Heart right ventricle (tissue), 16 donors: ENCODE measurements around the gene ERCC2. TPM values are rescaled to one million over a fixed set of nuclear protein-coding genes. Genes with fewer than 3 reads are reported as not detected.
A peak's percentile ranks its signal among the peaks of the same experiment; 100 is the strongest.

Experiments used
- ATAC-seq, 8 donors: fragments of 200-7000 bp; cut with Tn5 transposase; one replicate each; pipeline ENCODE4 v1.9.1; 2020; ENCODE audit warnings: mild to moderate bottlenecking in 8 of 8, moderate library complexity in 8 of 8, moderate number of reproducible peaks in 1 of 8
- DNase-seq, 2 donors: peaks; one replicate each; pipeline ENCODE4 v3.0.0-alpha.2; 2020
- H3K27ac ChIP-seq, 10 donors: fragments of 200-600 bp; sonication (generic) in 2 of 10; one replicate each; pipeline versions ENCODE4 v1.5.0 to v1.8.0; 2020 to 2022; ENCODE audit warnings: mild to moderate bottlenecking in 3 of 10
- H3K27me3 ChIP-seq, 7 donors: fragments of 200-600 bp; one replicate each; pipeline ENCODE4 v1.8.0; 2021 to 2022; ENCODE audit warnings: mild to moderate bottlenecking in 2 of 7
- H3K36me3 ChIP-seq, 9 donors: fragments of 200-600 bp; sonication (generic) in 1 of 9; one replicate each; pipeline versions ENCODE4 v1.5.0 to v1.8.0; 2020 to 2022; ENCODE audit warnings: mild to moderate bottlenecking in 2 of 9
- H3K4me1 ChIP-seq, 9 donors: fragments of 200-600 bp; sonication (generic) in 1 of 9; one replicate each; pipeline versions ENCODE4 v1.5.0 to v1.8.0; 2020 to 2022; ENCODE audit warnings: mild to moderate bottlenecking in 4 of 9
- H3K4me3 ChIP-seq, 10 donors: fragments of 200-600 bp; sonication (generic) in 2 of 10; one replicate each; pipeline versions ENCODE4 v1.5.0 to v1.8.0; 2020 to 2022; ENCODE audit warnings: mild to moderate bottlenecking in 7 of 10, moderate library complexity in 2 of 10
- H3K9me3 ChIP-seq, 11 donors: fragments of 200-600 bp in 10 of 11; sonication (generic) in 2 of 11; one replicate each; pipeline versions ENCODE4 v1.5.0 to v1.8.0; 2013 to 2022; ENCODE audit warnings: mild to moderate bottlenecking in 2 of 11, control low read depth in 1 of 11, moderate library complexity in 1 of 11
- CTCF ChIP-seq, 9 donors: fragments of 200-600 bp; sonication (generic) in 2 of 9; IDR thresholded peaks; one replicate each; pipeline versions ENCODE4 v1.5.0 to v1.8.0; 2021 to 2022; ENCODE audit warnings: antibody characterized with exemption in 9 of 9, mild to moderate bottlenecking in 5 of 9, moderate library complexity in 1 of 9
- WGBS, 2 donors: extraction: QIAGEN DNeasy Blood & Tissue Kit; methylation state at CpG; one replicate each; pipeline ENCODE4 v1.1.7; 2013; ENCODE audit warnings: inconsistent platforms in 1 of 2; 5-methylcytosine and 5-hydroxymethylcytosine counted together
- intact Hi-C, 10 donors: fragments of 100-400 bp; cut with DNase I; formaldehyde crosslinking; loops; one replicate each; pipeline versions ENCODE4 v1.11.1 to v1.14.2; 2022
- polyA plus RNA-seq, 2 donors: library from polyadenylated mRNA; stranded (reverse); fragments of 200-250 nt; gene quantifications; one replicate each; pipeline ENCODE4 v1.2.3, GENCODE V29; 2013
- total RNA-seq, 10 donors: library from RNA; stranded (reverse); fragmentation: NEBNext Ultra II Directional in 3 of 10; extraction: Animal tissue kit (Norgen Biotek cat#: 25700) in 3 of 10; gene quantifications; one replicate each; pipeline versions ENCODE4 v1.2.1 to v1.2.4, GENCODE V29; 2021 to 2023
- donor health status: Arrhythmogenic right ventricular cardiomyopathy.
- donor health status: ischemic (EF 13 %, LVEDD 7.1; RV severe dilation, severe dysfunction).
- donor health status: healthy with polysubstance abuse.
- donor health status: DM: no; HTN: yes; CAD: no.
- donor health status: DM: no; HTN: no; CAD: no.
- donor health status: ischemic (EF 25% LVEDD 6.9; RV normal size, moderate dysfunction).
- donor health status: ischemic (EF 25% LVEDD 5.7; RV mildly dilated, moderate dysfunction).
- donor health status: healthy.
- donor health status: DM: yes; HTN: yes; CAD: no.
- donor health status: Ischemic cardiomyopathy.
- donor health status: ischemic (EF 35%, LVEDD 5.7; RV mildly dilated, moderate dysfunction).
- donor health status: nonischemic (EF 11% LVEDD 7.7; RV severe dilation, severe dysfunction).
- donor health status: DM: yes; HTN: yes; CAD: no.
- donor health status: PGD.
- donor health status: ischemic (EF 29% LVEDD 5.4; RV normal size, mild dysfunction).
- donor health status: nonischemic (EF 23%, LVEDD 6.1; RV moderate dilation, normal function).

ERCC2 gene
- total and polyA plus RNA-seq, 12 donors, result 6.5 to 15.2 (median 13.7) TPM

GRCh38 chr19:45306518-45307027 is 63.8 kb downstream of the ERCC2 start:
- 71 to 74% methylated on average over 18 of the region's 18 CpGs for WGBS, 2 donors
- Histone ChIP-seq H3K9me3 (peaks cover 0 to 9% (median 0%) of the 10 kb centered on the region in 11 donors), H3K27me3 (no peaks in the 10 kb centered on the region), H3K36me3 (peaks cover 0 to 74% (median 6%) of the 10 kb centered on the region in 9 donors), H3K4me3 (no peak overlapping the region), H3K27ac (peak overlapping the region in 1 of 10 donors; percentile 7), H3K4me1 (peaks cover 0 to 32% (median 0%) of the 10 kb centered on the region in 9 donors)
- no peak for DNase-seq
- TF ChIP-seq CTCF (IDR thresholded peaks at IDR 0.05), result no peak
- peak in 1 of 8 donors; percentile 12 for ATAC-seq
- intact Hi-C loops, result no loop called here

- no peak overlapping the region for H3K4me3 ChIP-seq
- WGBS, 2 donors, result 52 to 56% methylated on average over 9 of the region's 9 CpGs
- peaks cover 0 to 9% (median 0%) of the 10 kb centered on the region in 11 donors for H3K9me3 ChIP-seq
- H3K4me1 ChIP-seq, result peaks cover 0 to 27% (median 0%) of the 10 kb centered on the region in 9 donors
- no peaks in the 10 kb centered on the region for H3K27me3 ChIP-seq
- H3K36me3 ChIP-seq, result peaks cover 0 to 70% (median 6%) of the 10 kb centered on the region in 9 donors
- TF ChIP-seq CTCF (IDR thresholded peaks at IDR 0.05), result no peak
- DNase-seq (no peak), ATAC-seq (no peak)
- intact Hi-C loops, result no loop called here
- peak overlapping the region in 1 of 10 donors; percentile 7 for H3K27ac ChIP-seq
These were observed 64.3 kb downstream of the ERCC2 start for GRCh38 chr19:45306040-45306439.

- no peak overlapping the region for H3K27ac ChIP-seq
- 17 to 26% methylated on average over 5 of the region's 5 CpGs for WGBS, 2 donors
- peaks cover 0 to 22% (median 0%) of the 10 kb centered on the region in 9 donors for H3K4me1 ChIP-seq
- no peak for TF ChIP-seq CTCF (IDR thresholded peaks at IDR 0.05)
- H3K36me3 ChIP-seq, result peaks cover 0 to 70% (median 6%) of the 10 kb centered on the region in 9 donors
- intact Hi-C loops, result no loop called here
- DNase-seq, result no peak
- H3K9me3 ChIP-seq, result peaks cover 0 to 9% (median 0%) of the 10 kb centered on the region in 11 donors
- no peak overlapping the region for H3K4me3 ChIP-seq
- no peaks in the 10 kb centered on the region for H3K27me3 ChIP-seq
- no peak for ATAC-seq
These were observed 65.0 kb downstream of the ERCC2 start for GRCh38 chr19:45305421-45305820.

DNA sequence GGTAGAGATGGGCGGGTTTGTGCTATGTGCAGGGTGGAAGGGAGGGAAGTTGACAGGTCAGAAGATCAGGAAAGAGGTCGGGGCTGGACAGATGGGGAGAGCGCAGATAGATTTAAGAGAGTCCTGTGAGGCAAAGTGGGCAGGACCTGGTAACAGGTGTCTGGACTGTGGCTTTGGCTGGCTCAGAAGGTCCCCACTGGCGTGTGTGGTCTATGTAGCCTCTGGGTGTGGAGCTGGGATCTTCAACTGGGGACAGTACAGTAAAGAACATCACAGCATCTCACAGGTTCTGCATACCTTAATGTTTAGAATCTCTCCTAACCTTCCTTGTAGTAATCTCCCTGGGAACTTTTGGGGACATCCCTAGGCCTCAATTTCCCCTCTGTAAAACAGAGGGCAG is 65.4 kb downstream of the ERCC2 start:
- ATAC-seq, result peak in 4 of 8 donors; percentile 7 to 27 (median 7)
- Histone ChIP-seq H3K27ac (no peak overlapping the region), H3K36me3 (peaks cover 0 to 70% (median 7%) of the 10 kb centered on the region in 9 donors), H3K4me1 (peaks cover 0 to 18% (median 0%) of the 10 kb centered on the region in 9 donors), H3K27me3 (no peaks in the 10 kb centered on the region), H3K9me3 (peaks cover 0 to 9% (median 0%) of the 10 kb centered on the region in 11 donors), H3K4me3 (no peak overlapping the region)
- DNase-seq, result no peak
- 56 to 74% methylated on average over 4 of the region's 4 CpGs for WGBS, 2 donors
- intact Hi-C loops, result no loop called here
- TF ChIP-seq CTCF (IDR thresholded peaks at IDR 0.05), result no peak
